Duodenal mucosa (tissue), 2 donors: ENCODE data around the gene C14orf180.
"Not testable (repeated sequence)": the region's sequence is repeated elsewhere in the genome, so short reads cannot be mapped to it uniquely, and the experiment has no call there.

Experiments used
- H3K27ac ChIP-seq: one replicate; pipeline ENCODE4 v1.7.0; 2013; ENCODE audit warnings: low read depth, low read length
- H3K27me3 ChIP-seq, 2 donors: one replicate each; pipeline ENCODE4 v1.7.0; 2013; ENCODE audit warnings: low read length in 2 of 2, control low read depth in 1 of 2; ENCODE audit not compliant: insufficient read depth in 2 of 2, control insufficient read depth in 1 of 2
- H3K36me3 ChIP-seq, 2 donors: one replicate each; pipeline ENCODE4 v1.7.0; 2013; ENCODE audit warnings: low read length in 2 of 2, control low read depth in 1 of 2; ENCODE audit not compliant: insufficient read depth in 2 of 2, control insufficient read depth in 1 of 2
- H3K4me1 ChIP-seq, 2 donors: one replicate each; pipeline ENCODE4 v1.7.0; 2013; ENCODE audit warnings: low read length in 2 of 2, control low read depth in 1 of 2; ENCODE audit not compliant: insufficient read depth in 2 of 2, control insufficient read depth in 1 of 2
- H3K4me3 ChIP-seq, 2 donors: one replicate each; pipeline ENCODE4 v1.7.0; 2013; ENCODE audit warnings: low read length in 2 of 2, low read depth in 1 of 2
- H3K9ac ChIP-seq, 2 donors: one replicate each; pipeline ENCODE4 v1.7.0; 2013; ENCODE audit warnings: low read length in 2 of 2, low read depth in 1 of 2
- H3K9me3 ChIP-seq, 2 donors: one replicate each; pipeline ENCODE4 v1.7.0; 2013; ENCODE audit warnings: low read length in 2 of 2, control low read depth in 1 of 2; ENCODE audit not compliant: control insufficient read depth in 1 of 2

C14orf180 gene

GRCh38 chr14:104579939-104580338 lies 375 bp downstream of the C14orf180 start:
- H3K27ac ChIP-seq, H3K9me3 ChIP-seq, H3K9ac ChIP-seq, H3K27me3 ChIP-seq, H3K4me3 ChIP-seq, H3K36me3 ChIP-seq: not testable (repeated sequence)
- peaks cover 24 to 30% of the 10 kb centered on the region in 2 donors for H3K4me1 ChIP-seq

GRCh38 chr14:104580961-104581360 lies 1.4 kb downstream of the C14orf180 start:
- Histone ChIP-seq H3K27ac (no peak overlapping the region), H3K9me3 (no peaks in the 10 kb centered on the region), H3K27me3 (peaks cover 0 to 4% of the 10 kb centered on the region in 2 donors), H3K4me3 (no peak overlapping the region), H3K36me3 (no peaks in the 10 kb centered on the region), H3K4me1 (peaks cover 24 to 30% of the 10 kb centered on the region in 2 donors), H3K9ac (no peak overlapping the region)

GRCh38 chr14:104581521-104581920 lies 2.0 kb downstream of the C14orf180 start:
- Histone ChIP-seq H3K27ac (no peak overlapping the region), H3K36me3 (no peaks in the 10 kb centered on the region), H3K9ac (no peak overlapping the region), H3K27me3 (peaks cover 0 to 4% of the 10 kb centered on the region in 2 donors), H3K4me3 (no peak overlapping the region), H3K9me3 (no peaks in the 10 kb centered on the region), H3K4me1 (peaks cover 24 to 25% of the 10 kb centered on the region in 2 donors)

- H3K4me1 ChIP-seq = peaks cover 20 to 24% of the 10 kb centered on the region in 2 donors
- H3K9ac ChIP-seq = no peak overlapping the region
Observed at GRCh38 chr14:104582005-104582404, 2.4 kb downstream of the C14orf180 start.

GRCh38 chr14:104582662-104583061 lies 3.1 kb downstream of the C14orf180 start:
- Histone ChIP-seq H3K9ac (no peak overlapping the region), H3K4me1 (peaks cover 14 to 19% of the 10 kb centered on the region in 2 donors), H3K27me3 (peaks cover 0 to 4% of the 10 kb centered on the region in 2 donors), H3K9me3 (no peaks in the 10 kb centered on the region), H3K27ac (no peak overlapping the region), H3K36me3 (no peaks in the 10 kb centered on the region), H3K4me3 (no peak overlapping the region)

More at GRCh38 chr14:104582005-104582404, 2.4 kb downstream of the C14orf180 start:
- Histone ChIP-seq H3K27ac (no peak overlapping the region), H3K36me3 (no peaks in the 10 kb centered on the region), H3K27me3 (peaks cover 0 to 4% of the 10 kb centered on the region in 2 donors), H3K9me3 (no peaks in the 10 kb centered on the region), H3K4me3 (no peak overlapping the region)

GRCh38 chr14:104583424-104584306 lies 4.1 kb downstream of the C14orf180 start:
- Histone ChIP-seq H3K27me3 (peaks cover 0 to 4% of the 10 kb centered on the region in 2 donors), H3K9ac (no peak overlapping the region), H3K4me3 (no peak overlapping the region), H3K36me3 (no peaks in the 10 kb centered on the region), H3K27ac (no peak overlapping the region), H3K4me1 (peaks cover 10 to 14% of the 10 kb centered on the region in 2 donors), H3K9me3 (no peaks in the 10 kb centered on the region)

GRCh38 chr14:104584557-104584956 lies 5.0 kb downstream of the C14orf180 start:
- Histone ChIP-seq H3K4me3 (no peak overlapping the region), H3K27ac (no peak overlapping the region), H3K9me3 (no peaks in the 10 kb centered on the region), H3K4me1 (peaks cover 3 to 6% of the 10 kb centered on the region in 2 donors), H3K27me3 (peaks cover 0 to 4% of the 10 kb centered on the region in 2 donors), H3K36me3 (no peaks in the 10 kb centered on the region), H3K9ac (no peak overlapping the region)

- no peak overlapping the region for H3K27ac ChIP-seq
- H3K27me3 ChIP-seq = peaks cover 0 to 4% of the 10 kb centered on the region in 2 donors
- H3K36me3 ChIP-seq = no peaks in the 10 kb centered on the region
- H3K9me3 ChIP-seq = no peaks in the 10 kb centered on the region
- no peak overlapping the region for H3K4me3 ChIP-seq
- H3K9ac ChIP-seq = no peak overlapping the region
- H3K4me1 ChIP-seq = no peaks in the 10 kb centered on the region
Observed at GRCh38 chr14:104585966-104586697, 6.6 kb downstream of the C14orf180 start.

- Histone ChIP-seq H3K9me3 (no peaks in the 10 kb centered on the region), H3K4me3 (no peak overlapping the region), H3K4me1 (no peaks in the 10 kb centered on the region), H3K27me3 (peaks cover 0 to 4% of the 10 kb centered on the region in 2 donors), H3K27ac (no peak overlapping the region), H3K9ac (no peak overlapping the region), H3K36me3 (no peaks in the 10 kb centered on the region)
Observed at GRCh38 chr14:104586832-104587620, 7.5 kb downstream of the C14orf180 start.
